Left lobe of liver (tissue), 2 donors: ENCODE measurements around the gene ARL13B. TPM values are rescaled to one million over a fixed set of nuclear protein-coding genes. Genes with fewer than 3 reads are reported as not detected.
"Not testable (repeated sequence)": the region's sequence is repeated elsewhere in the genome, so short reads cannot be mapped to it uniquely, and the experiment has no call there.

ENCODE experiments used
- ATAC-seq: fragments of 200-7000 bp; cut with Tn5 transposase; one replicate; pipeline ENCODE4 v1.9.1; 2020; ENCODE audit warnings: mild to moderate bottlenecking, moderate library complexity
- DNase-seq: peaks from one replicate; pipeline ENCODE4 v3.0.0-alpha.2; 2020; ENCODE audit warnings: low spot score
- total RNA-seq: library from RNA; stranded (reverse); gene quantifications from one replicate; pipeline ENCODE4 v1.2.1, GENCODE V29; 2021
- donor health status: DM: no; HTN: no; CAD: no; lungs with moderate emphysema.
- donor health status: DM: no; HTN: yes; CAD: no.

Gene ARL13B
- total RNA-seq, 1 donor from 2014 or later = 4.2 TPM

DNA sequence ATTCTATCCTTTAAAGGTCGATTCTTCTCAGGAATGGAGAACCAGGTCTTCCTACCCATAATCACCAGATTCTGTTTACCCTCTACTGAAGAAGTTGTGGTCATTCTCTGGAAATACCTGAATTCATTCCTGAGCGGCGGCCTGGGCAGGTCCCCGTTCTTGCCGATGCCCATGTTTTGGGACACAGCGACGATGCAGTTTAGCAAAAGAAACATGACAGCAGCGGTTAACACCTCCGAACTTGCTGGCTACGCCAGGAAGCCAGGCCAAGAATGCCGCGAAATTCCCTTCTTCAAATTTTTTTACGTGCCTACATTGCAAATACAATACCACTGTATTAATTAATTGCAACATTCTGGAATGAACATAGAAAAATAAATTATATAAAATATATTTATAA, 81.3 kb downstream of the ARL13B start:
- no peak for DNase-seq
- ATAC-seq = no peak

DNA sequence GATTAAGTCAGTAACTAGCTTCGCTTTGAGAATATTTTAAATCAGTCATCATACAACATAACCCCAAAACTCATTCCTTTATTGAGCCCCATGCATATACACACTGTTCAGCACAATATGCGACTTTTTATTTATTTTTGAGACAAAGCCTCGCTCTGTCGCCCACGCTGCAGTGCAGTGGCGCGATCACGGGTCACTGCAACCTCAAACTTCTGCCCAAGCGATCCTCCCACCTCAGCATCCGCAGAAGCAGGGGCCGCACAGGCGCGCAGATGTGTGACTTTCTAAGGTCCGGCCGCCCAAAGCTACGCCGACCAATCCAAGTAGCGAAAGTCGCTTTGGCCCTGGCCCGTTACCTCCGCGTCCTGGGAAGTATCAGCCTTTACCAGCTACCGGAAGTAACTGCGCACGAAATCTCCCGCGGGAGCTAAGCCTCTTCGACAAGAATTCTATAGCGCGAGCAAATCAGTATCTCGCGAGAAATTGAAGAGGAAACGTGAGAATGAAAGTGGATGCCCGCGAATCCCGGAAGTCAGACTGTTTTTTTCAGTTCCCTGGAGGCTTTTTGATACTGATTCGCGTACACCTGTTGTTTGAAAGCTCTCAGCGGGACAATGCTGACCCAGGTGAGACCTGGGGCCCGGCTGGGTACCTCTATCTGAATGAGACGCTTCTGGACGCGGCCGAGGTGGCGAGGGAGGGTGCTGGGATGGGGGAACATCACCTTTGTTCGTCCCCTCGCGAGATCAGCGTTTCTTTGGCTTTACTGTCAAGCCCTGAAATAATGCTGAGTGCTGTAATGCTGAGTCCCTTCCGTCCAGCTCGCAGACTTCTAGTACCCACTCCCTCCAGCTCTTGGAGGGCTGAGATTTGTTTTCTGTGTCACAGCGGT, 82.8 kb downstream of the ARL13B start, which contains the start of the genes DHFR2 and NSUN3:
Gene DHFR2 (minus strand): TSS at position 404 of the 892 bp plus-strand sequence. CDS start 1,405 bp downstream, outside the sequence.
Gene NSUN3 (plus strand): TSS at position 549 of the 892 bp plus-strand sequence. CDS start 66 bp downstream, at position 615.
- ATAC-seq (peak; percentile 96), DNase-seq (peak; percentile 94)

DNA sequence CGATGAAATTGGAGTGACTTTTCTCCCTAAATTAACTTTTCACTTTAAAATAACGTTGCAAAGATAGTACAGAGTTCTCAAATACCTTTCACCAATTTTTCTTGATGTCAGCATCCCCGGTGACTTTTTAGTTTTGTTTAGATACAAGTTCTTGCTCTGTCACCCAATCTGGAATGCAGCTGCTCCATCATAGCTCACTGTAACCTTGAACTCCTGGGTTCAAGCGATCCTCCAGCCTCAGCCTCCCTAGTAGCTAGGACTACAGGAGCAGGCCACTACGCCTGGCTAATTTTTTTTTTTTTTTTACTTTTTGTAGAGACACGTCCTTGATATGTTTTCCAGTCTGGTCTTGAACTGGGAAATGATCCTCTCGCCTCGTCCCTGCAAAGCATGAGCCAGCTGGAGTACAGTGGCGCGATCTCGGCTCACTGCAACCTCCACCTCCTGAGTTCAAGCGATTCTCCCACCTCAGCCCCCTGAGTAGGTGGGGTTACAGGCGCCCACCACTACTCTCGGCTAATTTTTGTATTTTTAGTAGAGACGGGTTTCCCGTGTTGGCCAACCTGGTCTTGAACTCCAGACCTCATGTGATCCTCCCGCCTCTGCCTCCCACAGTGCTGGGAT, 83.7 kb downstream of the ARL13B start:
- no peak for ATAC-seq
- DNase-seq = no peak

DNA sequence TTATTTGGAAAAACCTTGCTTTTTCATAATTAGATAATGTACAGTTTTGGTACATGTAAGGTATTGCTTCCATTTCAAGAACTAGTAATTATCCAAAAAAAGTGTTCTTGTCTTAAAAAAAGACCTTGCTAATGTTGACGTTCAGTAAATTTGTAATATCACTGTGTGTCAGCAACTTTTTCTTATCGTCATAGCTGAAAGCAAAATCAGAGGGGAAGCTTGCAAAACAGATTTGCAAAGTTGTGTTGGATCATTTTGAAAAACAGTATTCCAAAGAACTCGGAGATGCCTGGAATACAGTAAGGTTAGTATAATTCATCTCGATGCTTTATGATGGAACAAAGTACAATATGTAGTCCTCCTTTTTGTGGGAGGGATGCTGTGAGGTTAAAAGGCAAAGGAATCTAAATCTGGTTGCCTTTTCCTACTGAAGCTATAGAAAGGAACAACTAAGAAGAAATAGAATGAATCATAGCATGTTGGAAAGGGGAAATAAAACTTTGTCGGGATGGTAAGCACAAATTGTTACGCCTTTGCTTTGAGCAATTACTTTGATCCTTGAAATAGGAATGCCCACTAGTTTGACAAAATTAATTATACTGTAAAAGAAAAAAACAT, 84.4 kb downstream of the ARL13B start:
- no peak for DNase-seq
- no peak for ATAC-seq

DNA sequence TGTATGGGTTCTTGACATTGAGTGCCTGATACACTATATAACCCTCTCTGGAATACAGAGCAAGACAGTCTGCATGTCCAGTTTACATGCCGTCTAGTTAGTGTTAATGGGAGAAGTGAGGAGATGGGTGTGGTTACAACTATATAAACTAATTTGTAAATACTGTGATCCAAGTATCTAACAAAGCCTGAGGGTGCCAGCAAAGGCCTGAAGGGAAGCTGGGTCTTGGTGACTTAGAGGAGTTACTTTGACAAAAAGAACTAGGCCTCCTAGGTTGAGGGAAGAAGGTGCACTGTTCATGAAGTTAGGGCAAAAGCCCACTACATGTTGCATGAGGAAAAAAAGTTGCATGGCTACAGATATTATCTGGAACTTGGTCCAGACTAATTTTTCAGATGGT, 85.2 kb downstream of the ARL13B start:
- no peak for DNase-seq
- ATAC-seq = no peak

DNA sequence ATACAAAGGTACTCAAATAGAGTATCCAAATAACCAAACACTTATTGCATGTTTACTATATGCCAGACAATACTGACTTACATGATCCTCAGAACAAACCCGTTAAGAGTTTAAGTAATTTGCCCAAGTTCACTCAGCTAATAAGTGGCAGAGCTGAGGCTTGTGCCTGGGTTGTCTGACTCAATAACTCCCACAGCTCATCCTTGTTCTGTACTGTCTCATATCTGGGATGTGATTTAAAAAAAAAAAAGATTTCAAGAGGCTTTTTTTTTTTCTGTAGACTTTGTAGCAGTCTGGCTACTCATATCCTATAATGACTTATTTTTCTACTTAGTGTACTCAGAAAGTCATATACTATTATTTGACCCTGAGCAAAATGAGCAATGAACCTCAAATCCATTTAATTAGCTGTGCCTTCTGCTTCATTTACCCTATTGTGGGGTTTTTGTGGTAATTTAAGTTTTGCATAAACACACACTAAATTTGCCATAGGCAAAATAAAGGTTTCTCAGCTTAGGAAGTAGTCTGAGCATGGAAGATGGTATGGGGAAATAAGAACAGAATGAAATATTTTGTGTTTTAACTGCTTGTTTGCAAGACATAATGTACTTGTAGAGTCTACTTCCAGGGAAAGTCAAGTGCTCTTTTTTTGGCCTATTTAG, 86.0 kb downstream of the ARL13B start:
- DNase-seq (no peak), ATAC-seq (no peak)

DNA sequence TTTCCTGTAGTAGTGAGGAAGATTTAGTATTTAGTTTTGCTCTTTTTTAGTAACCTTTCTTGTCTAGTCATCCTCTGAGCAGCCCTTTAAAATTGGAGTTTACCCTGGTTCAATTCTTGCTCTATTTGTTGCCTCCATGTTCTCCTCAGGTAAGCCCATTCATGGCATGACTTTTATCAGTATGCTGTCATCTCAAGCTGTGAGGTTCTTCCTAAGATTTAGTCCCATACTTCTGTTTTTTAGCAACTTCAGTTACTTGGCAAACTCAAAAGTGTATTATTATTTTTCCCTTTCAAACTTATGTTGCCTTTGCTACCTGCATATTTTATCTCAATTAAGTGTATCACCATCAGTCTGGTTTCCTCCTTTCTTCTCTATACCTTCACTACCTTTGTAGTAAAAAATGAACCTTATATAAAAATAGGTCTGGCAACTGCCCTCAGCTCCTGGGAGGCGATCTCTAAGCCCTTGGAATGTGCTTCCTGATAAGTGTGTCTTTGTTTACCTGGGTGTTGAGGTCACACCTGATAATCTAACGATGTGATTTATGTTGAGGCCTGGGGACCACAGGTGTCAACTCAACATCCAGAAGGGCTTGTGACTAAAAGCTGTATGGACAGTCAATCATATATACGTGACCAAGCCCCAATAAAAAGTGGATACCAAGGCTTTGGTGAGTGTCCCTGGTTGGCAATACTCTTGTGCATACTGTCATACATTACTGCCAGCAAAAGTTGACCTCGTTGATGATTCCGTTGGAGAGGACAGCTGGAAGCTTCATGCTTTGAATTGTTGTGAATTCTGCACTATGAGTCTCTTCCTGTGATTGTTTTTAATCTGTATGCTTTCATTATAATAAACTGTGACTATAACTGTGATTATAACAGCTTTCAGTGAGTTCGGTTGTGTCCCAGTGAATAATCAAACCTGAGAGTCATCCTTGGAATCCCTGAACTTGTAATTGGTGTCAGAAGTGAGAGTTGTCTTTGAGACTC, 86.8 kb downstream of the ARL13B start:
- DNase-seq = no peak
- ATAC-seq = no peak

DNA sequence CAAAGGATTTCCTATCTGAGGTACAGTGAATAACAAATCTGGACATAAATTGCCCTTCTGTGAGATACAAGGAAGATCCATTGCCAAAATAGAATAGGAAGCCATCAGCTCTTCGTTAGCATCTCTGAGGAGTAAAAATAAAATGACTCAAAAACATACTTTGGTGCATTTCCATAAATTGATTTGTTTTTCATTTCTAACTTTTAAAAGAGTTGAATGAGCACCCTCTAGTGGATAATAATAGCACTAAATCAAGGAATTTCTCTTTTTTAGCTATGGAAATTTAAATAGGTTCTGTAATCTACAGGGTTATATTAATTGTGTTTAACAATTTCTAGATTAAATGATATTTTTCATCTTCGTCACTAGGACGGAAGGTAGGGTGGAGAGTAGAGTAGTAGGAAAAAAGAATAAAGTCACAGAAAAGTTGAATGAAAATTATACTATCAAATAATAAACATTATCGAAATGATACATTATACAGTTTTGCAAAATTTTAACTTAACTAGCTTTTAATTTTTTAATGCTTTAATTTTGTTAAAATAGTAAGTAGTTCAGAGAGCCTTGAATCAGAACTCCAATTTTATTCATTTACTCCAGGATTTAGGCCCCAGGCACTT, 89.3 kb downstream of the ARL13B start:
- peak; percentile 71 for ATAC-seq
- no peak for DNase-seq

DNA sequence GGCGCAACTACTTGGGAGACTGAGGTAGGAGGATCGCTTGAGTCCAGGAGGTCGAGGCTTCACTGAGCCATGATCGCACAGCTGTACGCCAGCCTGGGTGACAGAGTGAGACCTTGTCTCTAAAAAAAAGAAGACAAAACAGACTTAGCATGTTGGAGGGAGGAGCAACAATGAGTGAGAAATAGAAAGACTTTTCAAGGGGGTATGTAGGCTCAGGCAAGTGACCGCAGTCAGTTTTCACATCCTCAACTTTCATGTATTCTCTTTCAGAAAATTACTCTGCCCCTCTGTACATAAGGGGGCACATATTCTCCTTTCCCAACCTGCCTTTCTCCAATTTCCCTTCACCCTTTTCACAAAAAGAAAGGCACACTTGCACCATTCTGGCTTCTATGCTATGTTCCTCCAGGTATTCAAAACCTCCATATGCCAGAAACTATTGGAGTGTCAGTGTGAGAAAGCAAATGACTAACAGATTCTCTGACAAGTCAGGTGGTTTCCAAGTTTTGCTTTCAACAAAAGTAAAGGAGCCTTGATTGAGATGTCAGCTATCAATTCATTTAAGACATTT, 90.5 kb downstream of the ARL13B start:
- DNase-seq (no peak), ATAC-seq (no peak)

DNA sequence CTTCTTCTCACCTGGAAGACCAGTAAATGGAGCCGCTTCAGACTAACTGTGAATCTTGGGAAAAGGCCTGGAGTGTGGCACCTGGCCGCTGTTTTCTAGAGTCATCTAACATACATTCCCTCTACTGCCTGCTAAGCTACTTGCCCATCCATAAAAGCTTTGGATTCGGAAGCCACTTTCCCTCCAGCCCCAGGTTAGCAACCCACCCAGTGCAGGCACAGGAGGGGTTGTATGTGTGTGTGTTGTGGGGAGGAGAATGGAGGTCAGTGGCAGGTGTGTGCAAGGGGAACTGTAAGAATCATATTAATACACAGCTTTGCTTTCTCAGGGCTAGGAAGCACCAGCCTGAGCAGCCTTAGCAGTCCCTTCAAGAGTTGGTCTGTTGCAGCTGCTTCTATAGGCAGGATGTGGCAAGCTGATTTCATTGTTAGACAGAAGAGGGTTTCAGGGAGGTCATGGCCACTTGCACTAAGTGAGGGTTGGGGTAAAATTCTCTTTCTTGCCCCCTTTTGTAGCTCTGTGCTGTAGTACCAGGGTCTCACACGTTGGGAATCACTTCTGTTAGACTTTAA, 91.8 kb downstream of the ARL13B start:
- ATAC-seq = no peak
- no peak for DNase-seq

DNA sequence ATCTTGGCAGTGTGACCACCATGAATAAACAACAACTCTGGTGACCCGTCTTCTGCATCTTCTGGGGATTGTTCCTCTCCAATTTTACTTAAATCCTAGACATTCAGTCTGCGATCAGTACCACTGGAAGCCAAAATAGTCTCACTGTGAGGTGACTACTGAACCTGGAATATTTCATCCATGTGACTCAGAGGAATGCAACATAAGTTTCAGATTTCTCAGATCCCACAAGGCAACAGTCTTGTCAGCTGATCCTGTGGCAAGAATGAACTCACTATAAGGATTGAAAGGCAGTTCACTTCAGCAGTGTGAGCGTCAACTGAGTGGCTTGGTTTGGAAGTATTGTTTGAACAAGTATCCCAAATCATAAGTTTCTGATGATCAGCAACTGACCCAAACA, 96.1 kb downstream of the ARL13B start:
- ATAC-seq (no peak), DNase-seq (no peak)

DNA sequence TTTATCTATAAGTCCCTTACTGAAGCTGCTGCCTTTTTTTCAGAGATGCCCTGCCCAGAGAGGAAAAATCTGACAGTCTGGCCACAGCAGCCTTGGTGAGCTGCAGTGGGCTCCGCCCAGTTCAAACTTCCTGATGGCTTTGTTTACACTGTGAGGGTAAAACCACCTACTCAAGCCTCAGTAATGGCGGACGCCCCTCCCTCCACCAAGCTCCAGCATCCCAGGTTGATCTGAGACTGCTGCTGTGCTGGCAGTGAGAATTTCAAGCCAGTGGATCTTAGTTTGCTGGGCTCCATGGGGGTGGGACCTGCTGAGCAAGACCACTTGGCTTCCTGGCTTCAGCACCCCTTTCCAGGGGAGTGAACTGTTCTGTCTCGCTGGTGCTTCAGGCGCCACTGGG, 100.6 kb downstream of the ARL13B start:
- not testable (repeated sequence) for DNase-seq, ATAC-seq

DNA sequence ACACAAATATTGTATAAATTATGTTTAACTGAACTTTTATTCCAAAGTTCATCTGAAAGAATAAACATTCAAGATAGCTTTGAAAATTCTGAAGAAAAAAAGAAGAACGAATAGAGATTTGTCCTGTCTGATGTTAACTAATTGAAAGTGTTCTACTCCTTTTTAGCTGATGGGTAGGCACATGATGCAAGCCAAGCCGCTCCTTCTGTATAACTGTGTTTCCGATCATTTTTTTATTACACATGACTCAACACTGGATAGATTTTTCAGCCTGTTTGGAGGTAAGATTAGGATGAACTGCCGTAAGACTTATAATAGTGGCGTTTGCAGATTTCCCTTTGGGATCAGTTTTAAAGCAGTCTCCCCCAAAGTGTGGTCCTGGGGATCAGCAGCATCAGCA, 101.9 kb downstream of the ARL13B start:
- no peak for DNase-seq
- ATAC-seq = no peak

DNA sequence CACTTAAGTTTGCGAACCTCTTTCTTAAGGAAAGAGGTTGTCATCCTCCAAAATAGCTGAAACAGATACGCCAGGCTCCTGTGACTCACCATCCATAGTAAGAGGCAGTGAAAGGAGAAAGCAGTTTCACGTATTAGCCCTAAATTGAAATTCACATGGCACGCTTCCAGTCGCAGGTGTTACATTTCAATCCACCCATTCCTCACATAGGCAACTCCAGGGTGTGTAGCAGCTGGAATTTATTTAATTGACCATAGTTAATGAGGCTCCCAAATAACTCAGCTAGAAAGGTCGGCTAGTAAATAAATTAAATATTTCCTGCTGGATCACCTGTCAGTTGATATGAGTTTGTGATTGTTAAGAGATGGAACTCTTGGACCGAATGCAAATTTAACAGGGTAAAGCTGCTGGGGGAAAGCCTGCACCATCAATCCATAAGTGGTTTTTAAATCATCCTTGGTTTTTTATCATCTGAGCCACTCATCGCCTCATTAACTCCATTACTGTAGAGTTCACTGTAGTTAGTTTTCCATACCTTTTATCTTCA, 102.5 kb downstream of the ARL13B start:
- no peak for DNase-seq
- no peak for ATAC-seq

DNA sequence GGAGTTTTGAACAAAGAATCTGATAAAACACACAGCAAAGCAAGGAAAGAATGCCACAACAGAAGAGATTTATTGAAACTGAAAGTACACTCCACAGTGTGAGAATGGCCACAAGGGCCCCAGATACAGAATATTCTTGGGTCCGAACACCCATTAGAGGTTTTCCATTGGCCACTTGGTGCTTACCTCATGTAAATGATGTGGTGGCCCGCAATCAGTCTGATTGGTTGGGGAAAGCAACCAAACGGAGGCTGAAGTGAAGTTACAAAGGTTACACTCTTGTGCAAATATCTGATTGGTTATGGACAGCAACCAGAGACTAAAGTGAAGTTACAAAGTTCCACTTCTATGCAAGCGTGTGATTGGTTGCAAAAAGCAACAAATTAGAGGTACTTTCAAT, 103.3 kb downstream of the ARL13B start:
- ATAC-seq (peak; percentile 65), DNase-seq (no peak)

DNA sequence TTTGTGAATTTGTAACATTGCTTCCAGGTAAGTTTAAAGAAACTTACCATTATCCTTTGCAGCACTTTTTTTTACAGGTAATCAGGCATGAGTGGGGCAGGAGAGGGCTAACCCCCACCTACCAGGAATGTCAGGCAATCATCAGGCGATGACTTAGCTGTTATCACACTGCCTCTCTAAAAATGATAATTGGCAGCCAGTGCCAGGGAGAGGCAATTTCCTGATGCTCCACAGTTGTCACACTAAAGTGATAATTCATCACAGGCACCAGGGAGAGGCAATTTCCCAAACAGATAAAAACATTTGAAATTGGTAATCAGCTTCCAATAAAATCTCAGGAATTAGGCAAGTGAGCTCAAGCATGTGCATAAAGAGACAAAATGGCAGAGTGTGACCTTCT, 109.2 kb downstream of the ARL13B start:
- ATAC-seq = no peak

DNA sequence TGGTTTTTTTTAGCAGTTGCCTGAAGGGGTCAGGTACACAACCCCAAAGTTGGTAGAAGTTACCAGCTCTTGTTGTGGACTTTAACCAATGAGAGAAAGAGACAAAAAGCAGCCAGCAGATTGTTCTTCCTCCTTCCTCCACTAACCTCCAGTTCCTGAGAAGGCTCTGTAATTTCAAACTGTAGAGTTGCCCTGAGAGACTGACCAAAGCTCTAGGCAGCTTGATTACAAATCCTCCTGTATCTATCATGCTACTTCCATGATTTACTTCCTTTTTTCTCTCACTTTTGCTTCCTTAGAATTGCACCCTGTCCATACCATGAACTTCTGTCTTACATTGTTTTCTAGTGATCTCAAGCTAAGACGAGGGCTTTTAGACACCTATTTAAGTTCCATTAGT, 112.1 kb downstream of the ARL13B start:
- no peak for ATAC-seq

More for the DNA sequence above, 109.2 kb downstream of the ARL13B start:
- no peak for DNase-seq

DNA sequence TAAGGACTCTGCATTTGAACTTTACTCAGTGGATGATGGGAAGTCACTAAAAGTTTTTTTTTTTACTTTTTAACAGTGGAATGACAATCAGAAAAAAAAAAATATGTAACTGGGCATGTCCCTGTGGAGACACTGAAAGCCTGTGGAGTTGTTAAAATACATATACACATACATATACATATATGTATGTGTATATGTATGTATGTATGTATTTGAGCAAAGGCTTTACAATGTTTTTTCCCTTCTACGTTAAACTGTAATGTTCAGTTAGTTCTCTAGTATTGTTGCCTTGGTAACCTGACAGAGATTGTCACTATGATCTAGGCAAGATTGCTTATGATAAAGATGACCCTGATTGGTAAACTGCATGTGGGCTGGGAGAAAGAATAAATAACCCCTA, 113.2 kb downstream of the ARL13B start:
- DNase-seq (no peak), ATAC-seq (no peak)

More for the DNA sequence above, 112.1 kb downstream of the ARL13B start:
- no peak for DNase-seq
